Measurements from ENCODE around the gene FBXL15.

DNA sequence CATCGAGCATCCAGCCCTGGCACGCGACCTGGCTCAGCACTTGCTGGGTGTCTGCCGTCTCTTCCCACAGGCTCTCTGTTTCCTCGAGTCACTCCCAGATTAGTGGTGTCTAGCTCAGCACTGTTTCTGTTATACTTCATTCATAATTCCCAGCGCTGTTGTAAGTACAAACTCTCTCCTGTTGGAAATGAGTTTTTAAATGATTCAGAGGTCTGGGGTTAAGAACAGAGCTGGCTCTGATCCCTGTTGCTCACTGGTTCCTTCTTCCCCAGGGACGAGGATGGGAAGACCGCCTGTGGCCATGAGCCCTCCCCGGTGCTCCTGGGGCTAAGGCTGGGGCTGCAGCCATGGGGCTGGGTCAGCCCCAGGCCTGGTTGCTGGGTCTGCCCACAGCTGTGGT lies 48.0 kb downstream of the FBXL15 start:
- no peak for TF ChIP-seq POLR2A (IDR thresholded peaks at IDR 0.05)
- TF ChIP-seq, protein P1, sequence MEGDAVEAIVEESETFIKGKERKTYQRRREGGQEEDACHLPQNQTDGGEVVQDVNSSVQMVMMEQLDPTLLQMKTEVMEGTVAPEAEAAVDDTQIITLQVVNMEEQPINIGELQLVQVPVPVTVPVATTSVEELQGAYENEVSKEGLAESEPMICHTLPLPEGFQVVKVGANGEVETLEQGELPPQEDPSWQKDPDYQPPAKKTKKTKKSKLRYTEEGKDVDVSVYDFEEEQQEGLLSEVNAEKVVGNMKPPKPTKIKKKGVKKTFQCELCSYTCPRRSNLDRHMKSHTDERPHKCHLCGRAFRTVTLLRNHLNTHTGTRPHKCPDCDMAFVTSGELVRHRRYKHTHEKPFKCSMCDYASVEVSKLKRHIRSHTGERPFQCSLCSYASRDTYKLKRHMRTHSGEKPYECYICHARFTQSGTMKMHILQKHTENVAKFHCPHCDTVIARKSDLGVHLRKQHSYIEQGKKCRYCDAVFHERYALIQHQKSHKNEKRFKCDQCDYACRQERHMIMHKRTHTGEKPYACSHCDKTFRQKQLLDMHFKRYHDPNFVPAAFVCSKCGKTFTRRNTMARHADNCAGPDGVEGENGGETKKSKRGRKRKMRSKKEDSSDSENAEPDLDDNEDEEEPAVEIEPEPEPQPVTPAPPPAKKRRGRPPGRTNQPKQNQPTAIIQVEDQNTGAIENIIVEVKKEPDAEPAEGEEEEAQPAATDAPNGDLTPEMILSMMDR (IDR thresholded peaks at IDR 0.05), result no peak
